Measurements from ENCODE around the gene INPP5D.

DNA sequence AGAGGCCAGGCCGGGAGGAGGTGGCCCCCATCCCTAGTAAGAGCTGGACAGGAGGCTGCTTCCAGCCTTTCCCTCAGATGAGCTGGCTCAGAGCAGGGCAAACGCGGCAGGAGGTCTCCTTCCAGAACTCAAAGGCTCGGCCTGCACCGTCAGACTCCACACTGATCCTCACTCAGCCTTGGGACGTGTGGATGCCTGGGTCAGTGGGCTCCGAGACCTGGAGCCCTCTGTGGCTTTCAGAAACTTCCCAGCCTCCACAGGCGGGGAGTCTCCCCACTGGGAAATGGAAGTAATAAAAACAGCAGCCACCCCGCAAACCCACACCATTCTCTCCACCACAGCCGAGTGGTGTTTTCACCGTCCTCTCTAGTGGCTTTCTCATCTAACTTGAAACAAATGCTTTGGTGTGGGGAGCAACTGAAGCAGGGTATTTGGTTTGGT is 54.3 kb downstream of the INPP5D start:
- TF ChIP-seq, protein P1, sequence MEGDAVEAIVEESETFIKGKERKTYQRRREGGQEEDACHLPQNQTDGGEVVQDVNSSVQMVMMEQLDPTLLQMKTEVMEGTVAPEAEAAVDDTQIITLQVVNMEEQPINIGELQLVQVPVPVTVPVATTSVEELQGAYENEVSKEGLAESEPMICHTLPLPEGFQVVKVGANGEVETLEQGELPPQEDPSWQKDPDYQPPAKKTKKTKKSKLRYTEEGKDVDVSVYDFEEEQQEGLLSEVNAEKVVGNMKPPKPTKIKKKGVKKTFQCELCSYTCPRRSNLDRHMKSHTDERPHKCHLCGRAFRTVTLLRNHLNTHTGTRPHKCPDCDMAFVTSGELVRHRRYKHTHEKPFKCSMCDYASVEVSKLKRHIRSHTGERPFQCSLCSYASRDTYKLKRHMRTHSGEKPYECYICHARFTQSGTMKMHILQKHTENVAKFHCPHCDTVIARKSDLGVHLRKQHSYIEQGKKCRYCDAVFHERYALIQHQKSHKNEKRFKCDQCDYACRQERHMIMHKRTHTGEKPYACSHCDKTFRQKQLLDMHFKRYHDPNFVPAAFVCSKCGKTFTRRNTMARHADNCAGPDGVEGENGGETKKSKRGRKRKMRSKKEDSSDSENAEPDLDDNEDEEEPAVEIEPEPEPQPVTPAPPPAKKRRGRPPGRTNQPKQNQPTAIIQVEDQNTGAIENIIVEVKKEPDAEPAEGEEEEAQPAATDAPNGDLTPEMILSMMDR (conservative IDR thresholded peaks at IDR 0.05; ENCODE audit: low read length) = no peak
- no peak for TF ChIP-seq EZH2phosphoT487 (IDR thresholded peaks at IDR 0.05; ENCODE audit: borderline replicate concordance, low read depth, low read length)

Measured in OCI-LY7 (cell line).